K562 (cell line): ENCODE data around the gene SMAD3. TPM values are rescaled to one million over a fixed set of nuclear protein-coding genes. Genes with fewer than 3 reads are reported as not detected.
A peak's percentile ranks its signal among the peaks of the same experiment; 100 is the strongest.

Experiments used
- ATAC-seq: fragments of 200-7000 bp; cut with Tn5 transposase; 3 replicates; pipeline ENCODE4 v1.9.1; 2020; ENCODE audit warnings: moderate library complexity
- BruUV-seq: library from RNA; stranded (reverse); fragments of 400-500 nt; replicated peaks from 2 replicates; lab custom pipeline; 2021; lab: Mats Ljungman, UMichigan
- CTCF ChIA-PET: fragments of 300-600 bp; formaldehyde crosslinking; extraction: SDS; loops from one replicate; lab custom pipeline; 2021; ENCODE audit warnings: low intra/inter-chr PET ratio; lab: Yijun Ruan, JAX
- POLR2A ChIA-PET: fragments of 300-600, 350-650 bp; sonication (Branson Sonifier 250); formaldehyde crosslinking; extraction: SDS; loops from one replicate; lab custom pipeline; 2021; ENCODE audit warnings: antibody characterized with exemption, inconsistent platforms; lab: Yijun Ruan, JAX
- DNase-seq, 4 experiments: peaks; one replicate each; pipeline versions ENCODE4 v3.0.0 to v3.0.0-alpha.2; 2011 to 2018; ENCODE audit warnings: low spot score in 3 of 4, mixed read lengths in 3 of 4; ENCODE audit errors: extremely low read depth in 1 of 4
- FAIRE-seq: peaks from 2 replicates; lab custom pipeline; 2011; peaks lifted over from hg19 to GRCh38; lab: Jason Lieb, UNC
- H2AFZ ChIP-seq: 2 replicates; pipeline ENCODE4 v1.6.0; 2011; ENCODE audit warnings: low read depth, low read length, control low read depth, inconsistent platforms
- H3K27ac ChIP-seq: fragments of 200-600 bp; 3 replicates; pipeline ENCODE4 v1.8.0; 2011; ENCODE audit warnings: low read depth, mild to moderate bottlenecking, control low read depth, inconsistent platforms, low read length, moderate library complexity, mixed read lengths; ENCODE audit errors: extremely low read depth
- H3K27me3 ChIP-seq, 2 experiments: fragments of 300-600 bp in 1 of 2; 2 replicates in 1 of 2; 3 replicates in 1 of 2; pipeline versions ENCODE4 v1.6.0 to v1.8.0; 2011; ENCODE audit warnings: inconsistent platforms in 2 of 2, low read length in 2 of 2, mild to moderate bottlenecking in 1 of 2, mixed read lengths in 1 of 2, moderate library complexity in 1 of 2; ENCODE audit not compliant: control insufficient read depth in 2 of 2, insufficient read depth in 2 of 2
- H3K36me3 ChIP-seq: fragments of 300-600 bp; 3 replicates; pipeline ENCODE4 v1.8.0; 2011; ENCODE audit warnings: mild to moderate bottlenecking, low read length, inconsistent platforms; ENCODE audit not compliant: control insufficient read depth, insufficient read depth
- H3K4me1 ChIP-seq, 2 experiments: fragments of 200-600 bp in 1 of 2; replicated peaks in 1 of 2; 2 replicates in 1 of 2; 3 replicates in 1 of 2; pipeline versions ENCODE4 v1.5.1 to v1.8.0; 2011; ENCODE audit warnings: inconsistent platforms in 2 of 2, low read length in 2 of 2, mild to moderate bottlenecking in 1 of 2, mixed read lengths in 1 of 2, moderate library complexity in 1 of 2; ENCODE audit not compliant: control insufficient read depth in 2 of 2, insufficient read depth in 2 of 2
- H3K4me2 ChIP-seq: 2 replicates; pipeline ENCODE4 v1.6.1; 2011; ENCODE audit warnings: low read length, control low read depth, inconsistent platforms, mixed read lengths; ENCODE audit not compliant: insufficient read depth
- H3K4me3 ChIP-seq: fragments of 200-600 bp; sonication (generic), shearing (Covaris generic); 2 replicates; pipeline ENCODE4 v1.5.1; 2016; ENCODE audit warnings: control low read depth, inconsistent platforms
- H3K79me2 ChIP-seq: fragments of 200-600 bp; 3 replicates; pipeline ENCODE4 v1.8.0; 2011; ENCODE audit warnings: low read length, inconsistent platforms; ENCODE audit not compliant: control insufficient read depth, insufficient read depth
- H3K9ac ChIP-seq, 2 experiments: 2 replicates each; pipeline versions ENCODE4 v1.6.0 to v1.6.1; 2011; ENCODE audit warnings: low read depth in 2 of 2, low read length in 2 of 2, control low read depth in 1 of 2, inconsistent platforms in 1 of 2, mild to moderate bottlenecking in 1 of 2, mixed read lengths in 1 of 2; ENCODE audit not compliant: insufficient read depth in 1 of 2
- H3K9me1 ChIP-seq: one replicate; pipeline ENCODE4 v1.6.0; 2011; ENCODE audit warnings: inconsistent platforms, mild to moderate bottlenecking, low read length, moderate library complexity; ENCODE audit not compliant: control insufficient read depth, insufficient read depth
- H3K9me3 ChIP-seq: replicated peaks from 2 replicates; pipeline ENCODE4 v1.5.1; 2011; ENCODE audit warnings: low read depth, low read length, inconsistent platforms; ENCODE audit not compliant: control insufficient read depth, insufficient read depth
- H4K20me1 ChIP-seq: replicated peaks from 2 replicates; pipeline ENCODE4 v1.6.1; 2011; ENCODE audit warnings: low read length, inconsistent platforms, mixed read lengths; ENCODE audit not compliant: control insufficient read depth, insufficient read depth
- ARHGAP35 ChIP-seq: fragments of 450-650 bp; IDR thresholded peaks from 2 replicates; pipeline ENCODE4 v1.6.1; 2018; ENCODE audit not compliant: partially characterized antibody
- BRCA1 ChIP-seq, 2 experiments: fragments of 450-650 bp in 1 of 2; sonication (generic) in 1 of 2; formaldehyde crosslinking in 1 of 2; IDR thresholded peaks; 2 replicates each; pipeline versions ENCODE4 v1.5.0 to v1.6.1; 2017 to 2020; ENCODE audit warnings: mild to moderate bottlenecking in 1 of 2, missing genetic modification reagents in 1 of 2
- CREBBP ChIP-seq: IDR thresholded peaks from one replicate; pipeline ENCODE4 v1.6.1; 2012; ENCODE audit warnings: low read depth, mild to moderate bottlenecking, control low read depth, inconsistent platforms, low read length
- DNMT1 ChIP-seq: fragments of 450-650 bp; IDR thresholded peaks from 2 replicates; pipeline ENCODE4 v1.6.1; 2016; ENCODE audit warnings: antibody characterized with exemption, mild to moderate bottlenecking
- ELF1 ChIP-seq: fragments of 200-800 bp; sonication (Bioruptor generic); IDR thresholded peaks from 2 replicates; pipeline ENCODE4 v1.6.1; 2016; ENCODE audit warnings: missing genetic modification characterization, missing compliant biosample characterization
- IRF9 ChIP-seq: fragments of 450-650 bp; IDR thresholded peaks from 2 replicates; pipeline ENCODE4 v1.6.1; 2016; ENCODE audit warnings: missing biosample characterization, missing genetic modification characterization
- LEF1 ChIP-seq: fragments of 450-650 bp; IDR thresholded peaks from 2 replicates; pipeline ENCODE4 v1.6.1; 2016; ENCODE audit warnings: mild to moderate bottlenecking
- MXI1 ChIP-seq: IDR thresholded peaks from 2 replicates; pipeline ENCODE4 v1.6.1; 2011; ENCODE audit warnings: low read depth, mild to moderate bottlenecking, improper control_type of control experiment, low read length
- MYBL2 ChIP-seq, 2 experiments: fragments of 450-650 bp in 1 of 2; sonication (generic) in 1 of 2; formaldehyde crosslinking in 1 of 2; IDR thresholded peaks; 2 replicates each; pipeline versions ENCODE4 v1.6.1 to v1.8.1; 2017 to 2022; ENCODE audit warnings: borderline replicate concordance in 1 of 2, inconsistent platforms in 1 of 2, low read depth in 1 of 2, mild to moderate bottlenecking in 1 of 2, missing genetic modification reagents in 1 of 2, moderate library complexity in 1 of 2
- SMAD3 ChIP-seq: fragments of 450-650 bp; formaldehyde crosslinking; conservative IDR thresholded peaks from 2 replicates; pipeline ENCODE4 v1.4.0; 2020; ENCODE audit warnings: mild to moderate bottlenecking
- SNAPC5 ChIP-seq: fragments of 250-450 bp; sonication (Bioruptor Pico); IDR thresholded peaks from 2 replicates; pipeline ENCODE4 v1.8.0; 2021; ENCODE audit warnings: moderate library complexity, mild to moderate bottlenecking, inconsistent platforms
- SOX6 ChIP-seq: fragments of 450-650 bp; IDR thresholded peaks from 2 replicates; pipeline ENCODE4 v1.6.1; 2014; ENCODE audit warnings: mild to moderate bottlenecking
- TEAD1 ChIP-seq, 2 experiments: fragments of 450-650 bp in 1 of 2; sonication (generic) in 1 of 2; formaldehyde crosslinking; IDR thresholded peaks; 2 replicates each; pipeline versions ENCODE4 v1.4.0 to v1.8.0; 2020 to 2022; ENCODE audit warnings: mild to moderate bottlenecking in 2 of 2, missing genetic modification reagents in 1 of 2
- ZBTB12 ChIP-seq: fragments of 250-450 bp; sonication (Bioruptor Pico); IDR thresholded peaks from 2 replicates; pipeline ENCODE4 v1.4.0; 2020
- ZKSCAN1 ChIP-seq: fragments of 150-350 bp; IDR thresholded peaks from 2 replicates; pipeline ENCODE4 v1.6.1; 2016; ENCODE audit warnings: low read depth, low read length
- ZNF274 ChIP-seq: IDR thresholded peaks from 2 replicates; pipeline ENCODE4 v1.6.1; 2011; ENCODE audit warnings: low read depth, mild to moderate bottlenecking, low read length, moderate library complexity, borderline replicate concordance
- ZNF3 ChIP-seq: fragments of 250-450 bp; sonication (Bioruptor Pico); IDR thresholded peaks from 2 replicates; pipeline ENCODE4 v1.5.0; 2021; ENCODE audit warnings: mild to moderate bottlenecking, moderate library complexity
- ZNF384 ChIP-seq: IDR thresholded peaks from 2 replicates; pipeline ENCODE4 v1.6.1; 2012; ENCODE audit warnings: low read depth, low read length, improper control_type of control experiment
- ZNF408 ChIP-seq: fragments of 250-450 bp; sonication (Bioruptor Pico); IDR thresholded peaks from 2 replicates; pipeline ENCODE4 v1.4.0; 2020; ENCODE audit warnings: low read depth, mild to moderate bottlenecking, moderate library complexity
- ZNF717 ChIP-seq: fragments of 250-450 bp; sonication (Bioruptor Pico); IDR thresholded peaks from 2 replicates; pipeline ENCODE4 v1.5.0; 2021
- WGBS: fragments of 100-300 bp; shearing (Covaris generic); methylation state at CpG from one replicate; pipeline ENCODE4 v1.1.6; 2016; ENCODE audit warnings: low coverage, mixed read lengths; ENCODE audit not compliant: insufficient coverage; ENCODE audit errors: missing lambda C conversion rate; 5-methylcytosine and 5-hydroxymethylcytosine counted together
- in situ Hi-C: fragments of 300-500 bp; cut with MboI; formaldehyde crosslinking; loops from 4 replicates; pipeline ENCODE4 v1.15.0; 2018; ENCODE audit warnings: inconsistent platforms, mixed read lengths
- intact Hi-C: fragments of 100-400 bp; cut with micrococcal nuclease; formaldehyde crosslinking; loops from 2 replicates; pipeline ENCODE4 v1.14.2; 2022
- polyA plus RNA-seq, 8 experiments: library from polyadenylated mRNA; depleted of rRNA in 4 of 8; stranded (reverse) in 5 of 8; unstranded in 3 of 8; fragments of >200 nt; fragmentation: Nextera tagmentation in 2 of 8; fragmentation: Illumina TruSeq in 1 of 8; extraction: Ambion mirVana in 2 of 8; extraction: Trizol in 1 of 8; gene quantifications; 2 replicates each; pipeline versions ENCODE4 v1.2.1 to v1.2.3, GENCODE V29; 2011 to 2014; ENCODE audit warnings: inconsistent platforms in 1 of 8, missing spikeins in 1 of 8
- total RNA-seq, 7 experiments: library from RNA; depleted of rRNA in 6 of 7; stranded (reverse); fragments of >200 nt in 6 of 7; fragmentation: Illumina TruSeq in 2 of 7; extraction: Trizol in 2 of 7; gene quantifications; 2 replicates each; pipeline versions ENCODE4 v1.2.1 to v1.2.3, GENCODE V29; 2011 to 2021; ENCODE audit warnings: low replicate concordance in 1 of 7

Gene SMAD3
- total and polyA plus RNA-seq, 9 of the 15 experiments (the other 6 are each of a cell fraction or from before 2014, with no cell fraction given), result 4.3 to 39.2 (median 11.1) TPM

GRCh38 chr15:67054676-67055075 is 10.7 kb upstream of the SMAD3 start (continued):
- TF ChIP-seq MXI1 (no peak), LEF1 (no peak), DNMT1 (no peak), ELF1 (no peak), ZNF274 (no peak), ZNF384 (no peak), ZNF3 (no peak), ARHGAP35 (no peak), MYBL2 (IDR thresholded peaks at IDR 0.05; ENCODE audit: low read depth) (no peak), MYBL2 (CRISPR knock-in tag; IDR thresholded peaks at IDR 0.05; ENCODE audit: borderline replicate concordance) (no peak), IRF9 (no peak)

- no peak overlapping the region; the same call in 1 of the 2 replicates for H3K4me2 ChIP-seq
- H3K79me2 ChIP-seq, result no peaks in the 10 kb centered on the region
- no peak for ATAC-seq
- H3K9me3 ChIP-seq, result no peaks in the 10 kb centered on the region
- peaks cover 6 to 8% of the 10 kb centered on the region in 2 experiments; a peak in 3 of 5 replicates for H3K4me1 ChIP-seq
- no TSS peak for BruUV-seq
- 33% methylated on average over 6 of the region's 6 CpGs for WGBS
- peak overlapping the region in 1 of 2 experiments; percentile 73; a peak in 2 of 4 replicates for H3K9ac ChIP-seq
- no peaks in the 10 kb centered on the region for H3K27me3 ChIP-seq
- ChIA-PET POLR2A (interaction anchor here (0.9 to 1.1 kb wide), 2 partner anchors 10 to 11 kb away, joined by 3 to 6 read pairs; no protein-coding TSS in a partner anchor), CTCF (no interaction called here)
- H3K27ac ChIP-seq, result no peak overlapping the region
- no peaks in the 10 kb centered on the region for H3K36me3 ChIP-seq
- no peaks in the 10 kb centered on the region for H3K9me1 ChIP-seq
- in situ Hi-C loops, result no loop called here
- H2AFZ ChIP-seq, result peak overlapping the region; percentile 60
- no peak for FAIRE-seq
- intact Hi-C loops, result no loop called here
- no peak overlapping the region for H3K4me3 ChIP-seq
- no peak for DNase-seq
- H4K20me1 ChIP-seq, result no peaks in the 10 kb centered on the region
- TF ChIP-seq CREBBP (no peak), SMAD3 (no peak), BRCA1 (IDR thresholded peaks at IDR 0.05) (no peak), BRCA1 (CRISPR knock-in tag; IDR thresholded peaks at IDR 0.05) (no peak), ZKSCAN1 (no peak), IRF9 (no peak), ZNF408 (no peak), ZNF717 (CRISPR knock-in tag) (no peak), TEAD1 (CRISPR knock-in tag; IDR thresholded peaks at IDR 0.05) (no peak), SNAPC5 (CRISPR knock-in tag) (no peak), SOX6 (no peak), ZBTB12 (CRISPR knock-in tag) (no peak)
These were observed 6.3 kb upstream of the SMAD3 start for GRCh38 chr15:67059127-67059553.
